GM12878 (cell line): ENCODE measurements around the gene CNPY1. TPM values are rescaled to one million over a fixed set of nuclear protein-coding genes. Genes with fewer than 3 reads are reported as not detected.

Source experiments
- ATAC-seq: fragments of 200-7000 bp; cut with Tn5 transposase; 3 replicates; pipeline ENCODE4 v1.9.1; 2020; ENCODE audit warnings: mild to moderate bottlenecking, moderate library complexity
- BruUV-seq: library from RNA; stranded (reverse); fragments of 400-500 nt; replicated peaks from 2 replicates; lab custom pipeline; 2021; lab: Mats Ljungman, UMichigan
- CTCF ChIA-PET: fragments of 300-600 bp; sonication (Branson Sonifier 250); formaldehyde crosslinking; extraction: SDS; loops from one replicate; lab custom pipeline; 2021; ENCODE audit warnings: inconsistent platforms; lab: Yijun Ruan, JAX
- POLR2A ChIA-PET: fragments of 350-600 bp; formaldehyde crosslinking; extraction: SDS; loops from one replicate; lab custom pipeline; 2021; ENCODE audit warnings: inconsistent platforms; lab: Charles Lee
- RAD21 ChIA-PET: fragments of 300-600 bp; sonication (Branson Sonifier 250); formaldehyde crosslinking; loops from one replicate; lab custom pipeline; 2023; ENCODE audit warnings: antibody characterized with exemption; ENCODE audit not compliant: unreplicated experiment; lab: Charles Lee
- SMC1A ChIA-PET: fragments of 300-600 bp; sonication (Branson Sonifier 250); formaldehyde crosslinking; loops from one replicate; lab custom pipeline; 2023; ENCODE audit not compliant: unreplicated experiment, uncharacterized antibody; lab: Charles Lee
- DNase-seq: peaks from one replicate; pipeline ENCODE4 v3.0.0-alpha.2; 2011; ENCODE audit warnings: low read depth, low spot score
- FAIRE-seq: peaks from 3 replicates; lab custom pipeline; 2011; peaks lifted over from hg19 to GRCh38; lab: Jason Lieb, UNC
- H2AFZ ChIP-seq: 2 replicates; pipeline ENCODE4 v1.6.0; 2011; ENCODE audit warnings: low read depth, low read length, control low read depth; ENCODE audit not compliant: control insufficient read depth
- H3K27ac ChIP-seq: 2 replicates; pipeline ENCODE4 v1.5.1; 2011; ENCODE audit warnings: control low read depth; ENCODE audit not compliant: control insufficient read depth, insufficient read depth
- H3K27me3 ChIP-seq, 2 experiments: replicated peaks in 1 of 2; 2 replicates each; pipeline versions ENCODE4 v1.6.0 to v1.6.1; 2011; ENCODE audit warnings: low read length in 1 of 2; ENCODE audit not compliant: control insufficient read depth in 2 of 2, insufficient read depth in 2 of 2
- H3K36me3 ChIP-seq, 2 experiments: 2 replicates each; pipeline ENCODE4 v1.5.1; 2011; ENCODE audit warnings: low read length in 1 of 2; ENCODE audit not compliant: control insufficient read depth in 2 of 2, insufficient read depth in 2 of 2
- H3K4me1 ChIP-seq: 2 replicates; pipeline ENCODE4 v1.6.1; 2011; ENCODE audit warnings: mild to moderate bottlenecking, low read length, moderate library complexity, mixed read lengths; ENCODE audit not compliant: control insufficient read depth, insufficient read depth
- H3K4me2 ChIP-seq: 2 replicates; pipeline ENCODE4 v1.6.0; 2011; ENCODE audit warnings: control low read depth; ENCODE audit not compliant: control insufficient read depth, insufficient read depth
- H3K4me3 ChIP-seq: fragments of 200-600 bp; sonication (generic); 2 replicates; pipeline ENCODE4 v1.5.1; 2016
- H3K79me2 ChIP-seq: 2 replicates; pipeline ENCODE4 v1.6.0; 2011; ENCODE audit warnings: low read length; ENCODE audit not compliant: control insufficient read depth, insufficient read depth
- H3K9ac ChIP-seq: 2 replicates; pipeline ENCODE4 v1.8.0; 2011; ENCODE audit warnings: low read length, control low read depth, mixed read lengths; ENCODE audit not compliant: control insufficient read depth, insufficient read depth
- H3K9me3 ChIP-seq: replicated peaks from 3 replicates; pipeline ENCODE4 v1.5.1; 2011; ENCODE audit warnings: mild to moderate bottlenecking, low read length; ENCODE audit not compliant: control insufficient read depth, insufficient read depth
- H4K20me1 ChIP-seq: 2 replicates; pipeline ENCODE4 v1.6.0; 2011; ENCODE audit not compliant: control insufficient read depth, insufficient read depth
- RAD51 ChIP-seq: fragments of 450-650 bp; IDR thresholded peaks from 2 replicates; pipeline ENCODE4 v1.6.1; 2016; ENCODE audit warnings: moderate library complexity, mild to moderate bottlenecking, inconsistent platforms
- SRF ChIP-seq, 2 experiments: IDR thresholded peaks; 2 replicates each; pipeline ENCODE4 v1.6.1; 2011; ENCODE audit warnings: low read depth in 2 of 2, low read length in 2 of 2, mild to moderate bottlenecking in 1 of 2, moderate library complexity in 1 of 2
- SUZ12 ChIP-seq: fragments of 200-600 bp; sonication (generic); IDR thresholded peaks from one replicate; pipeline ENCODE4 v1.6.1; 2018; ENCODE audit warnings: antibody characterized with exemption, mild to moderate bottlenecking; ENCODE audit not compliant: unreplicated experiment
- WGBS: methylation state at CpG from one replicate; pipeline ENCODE4 v1.1.6; 2016; ENCODE audit warnings: low lambda C conversion rate; ENCODE audit not compliant: insufficient replicate concordance, insufficient coverage; ENCODE audit errors: missing lambda C conversion rate; 5-methylcytosine and 5-hydroxymethylcytosine counted together
- in situ Hi-C: fragments of 300-500 bp; cut with MboI; formaldehyde crosslinking; loops from 9 replicates; pipeline ENCODE4 v1.14.3; 2018; ENCODE audit warnings: mixed read lengths
- intact Hi-C: fragments of 100-400 bp; cut with micrococcal nuclease; formaldehyde crosslinking; loops from one replicate; pipeline ENCODE4 v1.14.2; 2022; ENCODE audit not compliant: unreplicated experiment
- polyA plus RNA-seq, 11 experiments: library from polyadenylated mRNA; depleted of rRNA in 4 of 11; unstranded in 6 of 11; stranded (reverse) in 5 of 11; fragments of >200 nt; fragmentation: Nextera tagmentation in 4 of 11; fragmentation: Illumina TruSeq in 1 of 11; extraction: Ambion mirVana in 4 of 11; extraction: Trizol in 1 of 11; gene quantifications; 1 replicate in 1 of 11; 2 replicates in 10 of 11; pipeline versions ENCODE4 v1.2.1 to v1.2.3, GENCODE V29; 2011 to 2016; ENCODE audit warnings: inconsistent platforms in 2 of 11, missing spikeins in 2 of 11, low read depth in 1 of 11
- total RNA-seq, 4 experiments: library from RNA; depleted of rRNA in 3 of 4; stranded (reverse); fragments of >200 nt in 3 of 4; fragmentation: Illumina TruSeq in 1 of 4; extraction: Trizol in 1 of 4; gene quantifications; 2 replicates each; pipeline versions ENCODE4 v1.2.1 to v1.2.3, GENCODE V29; 2013 to 2021
- TF ChIP-seq, protein P1 (sequence below): IDR thresholded peaks from 2 replicates; pipeline ENCODE4 v1.6.1; 2011; ENCODE audit warnings: mild to moderate bottlenecking, low read depth, low read length, moderate library complexity; ENCODE audit not compliant: insufficient replicate concordance
- TF ChIP-seq, protein P2 (sequence below): fragments of 450-650 bp; IDR thresholded peaks from 2 replicates; pipeline ENCODE4 v1.6.1; 2017; ENCODE audit warnings: low read depth, mild to moderate bottlenecking, moderate library complexity

Gene CNPY1
- total and polyA plus RNA-seq, 10 of the 15 experiments (the other 5 are each of a cell fraction or from before 2014, with no cell fraction given), result not detected

DNA sequence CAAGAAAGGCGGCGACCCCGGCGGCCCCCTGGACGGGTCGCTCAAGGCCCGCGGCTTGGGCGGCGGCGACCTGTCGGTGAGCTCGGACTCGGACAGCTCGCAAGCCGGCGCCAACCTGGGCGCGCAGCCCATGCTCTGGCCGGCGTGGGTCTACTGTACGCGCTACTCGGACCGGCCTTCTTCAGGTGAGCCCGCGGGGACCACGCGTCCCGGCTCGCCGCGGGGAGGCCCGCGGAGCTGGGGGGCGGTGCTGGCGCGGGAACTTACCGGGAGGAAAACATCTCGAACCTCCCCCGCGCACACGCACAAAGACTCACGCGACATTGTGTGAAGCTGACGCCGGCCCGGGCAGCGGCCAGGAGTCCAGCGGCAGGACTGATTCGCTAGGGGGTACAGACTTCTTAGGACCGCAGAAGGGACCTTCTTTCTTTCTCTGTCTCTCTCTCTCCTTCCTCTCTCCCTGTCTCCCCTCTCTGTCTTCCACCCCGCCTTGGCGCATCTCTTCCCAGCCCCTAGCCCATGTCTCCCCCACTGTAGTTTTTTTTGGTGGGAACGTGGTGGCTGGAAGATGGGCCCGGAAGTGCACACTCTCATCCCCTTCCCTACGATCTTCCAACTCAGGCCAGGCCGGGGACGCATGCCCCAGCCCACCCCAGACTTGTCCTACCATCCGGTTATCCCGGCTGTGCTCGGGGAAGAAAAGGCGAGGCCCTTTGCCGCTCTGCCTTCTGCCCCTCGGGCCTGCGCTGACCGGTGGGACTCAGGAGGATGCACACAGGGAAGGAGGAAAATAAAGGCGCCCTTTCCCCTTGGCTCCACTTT is 87.3 kb downstream of the CNPY1 start (continued):
- TF ChIP-seq, protein P1, sequence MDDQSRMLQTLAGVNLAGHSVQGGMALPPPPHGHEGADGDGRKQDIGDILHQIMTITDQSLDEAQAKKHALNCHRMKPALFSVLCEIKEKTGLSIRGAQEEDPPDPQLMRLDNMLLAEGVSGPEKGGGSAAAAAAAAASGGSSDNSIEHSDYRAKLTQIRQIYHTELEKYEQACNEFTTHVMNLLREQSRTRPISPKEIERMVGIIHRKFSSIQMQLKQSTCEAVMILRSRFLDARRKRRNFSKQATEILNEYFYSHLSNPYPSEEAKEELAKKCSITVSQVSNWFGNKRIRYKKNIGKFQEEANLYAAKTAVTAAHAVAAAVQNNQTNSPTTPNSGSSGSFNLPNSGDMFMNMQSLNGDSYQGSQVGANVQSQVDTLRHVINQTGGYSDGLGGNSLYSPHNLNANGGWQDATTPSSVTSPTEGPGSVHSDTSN, result no peak
- TF ChIP-seq, protein P2, sequence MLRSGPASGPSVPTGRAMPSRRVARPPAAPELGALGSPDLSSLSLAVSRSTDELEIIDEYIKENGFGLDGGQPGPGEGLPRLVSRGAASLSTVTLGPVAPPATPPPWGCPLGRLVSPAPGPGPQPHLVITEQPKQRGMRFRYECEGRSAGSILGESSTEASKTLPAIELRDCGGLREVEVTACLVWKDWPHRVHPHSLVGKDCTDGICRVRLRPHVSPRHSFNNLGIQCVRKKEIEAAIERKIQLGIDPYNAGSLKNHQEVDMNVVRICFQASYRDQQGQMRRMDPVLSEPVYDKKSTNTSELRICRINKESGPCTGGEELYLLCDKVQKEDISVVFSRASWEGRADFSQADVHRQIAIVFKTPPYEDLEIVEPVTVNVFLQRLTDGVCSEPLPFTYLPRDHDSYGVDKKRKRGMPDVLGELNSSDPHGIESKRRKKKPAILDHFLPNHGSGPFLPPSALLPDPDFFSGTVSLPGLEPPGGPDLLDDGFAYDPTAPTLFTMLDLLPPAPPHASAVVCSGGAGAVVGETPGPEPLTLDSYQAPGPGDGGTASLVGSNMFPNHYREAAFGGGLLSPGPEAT, result no peak
- no peak for TF ChIP-seq SRF (IDR thresholded peaks at IDR 0.05; ENCODE audit: low read depth in 2 of 2, low read length in 2 of 2)

DNA sequence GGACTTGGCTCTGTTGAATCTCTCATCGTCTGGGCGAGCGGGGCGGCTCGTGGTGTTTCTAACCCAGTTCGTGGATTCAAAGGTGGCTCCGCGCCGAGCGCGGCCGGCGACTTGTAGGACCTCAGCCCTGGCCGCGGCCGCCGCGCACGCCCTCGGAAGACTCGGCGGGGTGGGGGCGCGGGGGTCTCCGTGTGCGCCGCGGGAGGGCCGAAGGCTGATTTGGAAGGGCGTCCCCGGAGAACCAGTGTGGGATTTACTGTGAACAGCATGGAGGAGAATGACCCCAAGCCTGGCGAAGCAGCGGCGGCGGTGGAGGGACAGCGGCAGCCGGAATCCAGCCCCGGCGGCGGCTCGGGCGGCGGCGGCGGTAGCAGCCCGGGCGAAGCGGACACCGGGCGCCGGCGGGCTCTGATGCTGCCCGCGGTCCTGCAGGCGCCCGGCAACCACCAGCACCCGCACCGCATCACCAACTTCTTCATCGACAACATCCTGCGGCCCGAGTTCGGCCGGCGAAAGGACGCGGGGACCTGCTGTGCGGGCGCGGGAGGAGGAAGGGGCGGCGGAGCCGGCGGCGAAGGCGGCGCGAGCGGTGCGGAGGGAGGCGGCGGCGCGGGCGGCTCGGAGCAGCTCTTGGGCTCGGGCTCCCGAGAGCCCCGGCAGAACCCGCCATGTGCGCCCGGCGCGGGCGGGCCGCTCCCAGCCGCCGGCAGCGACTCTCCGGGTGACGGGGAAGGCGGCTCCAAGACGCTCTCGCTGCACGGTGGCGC is 88.1 kb downstream of the CNPY1 start, which contains the start of gene EN2:
Gene EN2, plus strand, starts transcription at position 19 of the 767 bp plus-strand sequence. Its CDS starts 249 bp downstream, at position 268.
- H4K20me1 ChIP-seq, result 0 out of 2 replicates have a peak, but pooled peaks cover 3% of the 10 kb centered on the region
- no peaks in the 10 kb centered on the region for H3K36me3 ChIP-seq
- H3K4me1 ChIP-seq, result no peaks in the 10 kb centered on the region
- H3K9ac ChIP-seq, result no peak within 1 kb of the TSS
- POLR2A ChIA-PET, result no interaction called here
- H3K4me3 ChIP-seq, result no peak within 1 kb of the TSS
- CTCF ChIA-PET, result interaction anchor here (0.6 kb wide), 1 partner anchor 1041 kb away, joined by 3 read pairs; no protein-coding TSS in a partner anchor
- intact Hi-C loops (no loop called here), in situ Hi-C loops (no loop called here)
- no peak for DNase-seq
- H3K27me3 ChIP-seq, result peaks cover 25 to 32% of the 10 kb centered on the region in 2 experiments
- H3K4me2 ChIP-seq, result no peak within 1 kb of the TSS
- no peak for FAIRE-seq
- H3K9me3 ChIP-seq, result no peaks in the 10 kb centered on the region; the same call in 2 of the 3 replicates
- BruUV-seq, result no TSS peak
- SMC1A ChIA-PET, result no interaction called here
- no peak for ATAC-seq
- peak; percentile 89 for TF ChIP-seq SUZ12
- TF ChIP-seq RAD51, result no peak
- H3K27ac ChIP-seq, result no peak within 1 kb of the TSS
- H3K79me2 ChIP-seq, result no peaks in the 10 kb centered on the region
- no peak within 1 kb of the TSS for H2AFZ ChIP-seq
- WGBS, result 65% methylated on average over 40 of the region's 105 CpGs
- RAD21 ChIA-PET, result no interaction called here
